PFSK-1 (cell line): Measurements from ENCODE around the gene MPV17.

Source experiments
- FOXP2 ChIP-seq: optimal IDR thresholded peaks from 2 replicates; pipeline ENCODE3; 2011; ENCODE audit warnings: borderline replicate concordance, control low read depth, inconsistent platforms; ENCODE audit not compliant: insufficient read depth; ENCODE audit errors: extremely low read length, extremely low read depth
- SIN3A ChIP-seq: IDR thresholded peaks from 2 replicates; pipeline ENCODE4 v1.6.1; 2012; ENCODE audit warnings: mild to moderate bottlenecking, low read length, moderate library complexity, borderline replicate concordance; ENCODE audit not compliant: insufficient read depth
- TAF1 ChIP-seq: IDR thresholded peaks from 2 replicates; pipeline ENCODE4 v1.6.1; 2012; ENCODE audit warnings: low read length, control low read depth, borderline replicate concordance; ENCODE audit not compliant: insufficient read depth
- TF ChIP-seq, protein P1 (sequence below), 2 experiments: IDR thresholded peaks; 2 replicates each; pipeline versions ENCODE4 v1.6.1 to v1.8.0; 2011 to 2012; ENCODE audit warnings: low read depth in 2 of 2, low read length in 2 of 2, control low read depth in 1 of 2, inconsistent platforms in 1 of 2, mild to moderate bottlenecking in 1 of 2, moderate library complexity in 1 of 2; ENCODE audit not compliant: insufficient read depth in 1 of 2

DNA sequence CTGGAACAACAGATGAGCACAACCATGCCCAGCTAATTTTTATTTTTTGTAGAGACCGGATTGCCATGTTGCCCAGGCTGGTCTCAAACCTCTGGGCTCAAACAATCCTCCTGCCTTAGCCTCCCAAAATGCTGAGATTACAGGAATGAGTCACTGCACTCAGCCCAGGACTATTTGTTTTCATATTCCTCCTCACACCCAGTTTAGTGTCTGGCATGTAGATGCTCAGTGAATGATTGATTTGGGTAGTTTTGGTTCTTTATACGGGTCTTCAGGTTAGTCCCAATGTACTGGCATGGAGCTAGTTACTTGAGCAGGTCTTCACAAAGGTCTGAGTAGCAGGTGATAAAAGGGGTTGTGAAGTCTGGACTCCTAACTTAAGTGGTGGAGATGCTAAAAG lies 41.0 kb upstream of the MPV17 start:
- TF ChIP-seq SIN3A (no peak), TAF1 (no peak), FOXP2 (no peak)
- TF ChIP-seq, protein P1, sequence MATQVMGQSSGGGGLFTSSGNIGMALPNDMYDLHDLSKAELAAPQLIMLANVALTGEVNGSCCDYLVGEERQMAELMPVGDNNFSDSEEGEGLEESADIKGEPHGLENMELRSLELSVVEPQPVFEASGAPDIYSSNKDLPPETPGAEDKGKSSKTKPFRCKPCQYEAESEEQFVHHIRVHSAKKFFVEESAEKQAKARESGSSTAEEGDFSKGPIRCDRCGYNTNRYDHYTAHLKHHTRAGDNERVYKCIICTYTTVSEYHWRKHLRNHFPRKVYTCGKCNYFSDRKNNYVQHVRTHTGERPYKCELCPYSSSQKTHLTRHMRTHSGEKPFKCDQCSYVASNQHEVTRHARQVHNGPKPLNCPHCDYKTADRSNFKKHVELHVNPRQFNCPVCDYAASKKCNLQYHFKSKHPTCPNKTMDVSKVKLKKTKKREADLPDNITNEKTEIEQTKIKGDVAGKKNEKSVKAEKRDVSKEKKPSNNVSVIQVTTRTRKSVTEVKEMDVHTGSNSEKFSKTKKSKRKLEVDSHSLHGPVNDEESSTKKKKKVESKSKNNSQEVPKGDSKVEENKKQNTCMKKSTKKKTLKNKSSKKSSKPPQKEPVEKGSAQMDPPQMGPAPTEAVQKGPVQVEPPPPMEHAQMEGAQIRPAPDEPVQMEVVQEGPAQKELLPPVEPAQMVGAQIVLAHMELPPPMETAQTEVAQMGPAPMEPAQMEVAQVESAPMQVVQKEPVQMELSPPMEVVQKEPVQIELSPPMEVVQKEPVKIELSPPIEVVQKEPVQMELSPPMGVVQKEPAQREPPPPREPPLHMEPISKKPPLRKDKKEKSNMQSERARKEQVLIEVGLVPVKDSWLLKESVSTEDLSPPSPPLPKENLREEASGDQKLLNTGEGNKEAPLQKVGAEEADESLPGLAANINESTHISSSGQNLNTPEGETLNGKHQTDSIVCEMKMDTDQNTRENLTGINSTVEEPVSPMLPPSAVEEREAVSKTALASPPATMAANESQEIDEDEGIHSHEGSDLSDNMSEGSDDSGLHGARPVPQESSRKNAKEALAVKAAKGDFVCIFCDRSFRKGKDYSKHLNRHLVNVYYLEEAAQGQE (IDR thresholded peaks at IDR 0.05; ENCODE audit: insufficient read depth in 1 of 2, low read depth in 2 of 2, low read length in 2 of 2) = no peak
